HL-60 (cell line): ENCODE measurements around the gene GRK2.

Experiments used
- DNase-seq, 2 experiments: peaks; one replicate each; pipeline ENCODE4 v3.0.0-alpha.2; 2010 to 2020; ENCODE audit warnings: low read depth in 1 of 2, low spot score in 1 of 2
- H3K27ac ChIP-seq: fragments of 250-450 bp; sonication (Bioruptor Pico); replicated peaks from 2 replicates; pipeline ENCODE4 v1.5.1; 2020; ENCODE audit warnings: mild to moderate bottlenecking, moderate library complexity
- H3K27me3 ChIP-seq: fragments of 250-450 bp; sonication (Bioruptor Pico); 2 replicates; pipeline ENCODE4 v1.5.1; 2021; ENCODE audit warnings: mild to moderate bottlenecking, moderate library complexity; ENCODE audit not compliant: insufficient read depth, poor library complexity, severe bottlenecking
- H3K4me3 ChIP-seq: replicated peaks from 2 replicates; pipeline ENCODE4 v1.5.1; 2011; ENCODE audit warnings: mild to moderate bottlenecking, control low read depth, low read length; ENCODE audit not compliant: insufficient read depth
- GABPA ChIP-seq: IDR thresholded peaks from 2 replicates; pipeline ENCODE4 v1.6.1; 2012; ENCODE audit warnings: low read depth
- POLR2AphosphoS5 ChIP-seq: IDR thresholded peaks from 2 replicates; pipeline ENCODE4 v1.6.1; 2012; ENCODE audit warnings: low read depth
- SPI1 ChIP-seq: IDR thresholded peaks from 2 replicates; pipeline ENCODE4 v1.6.1; 2012; ENCODE audit warnings: low read depth, mild to moderate bottlenecking, borderline replicate concordance
- TF ChIP-seq, protein P1 (sequence below): IDR thresholded peaks from 2 replicates; pipeline ENCODE4 v1.6.1; 2012; ENCODE audit warnings: low read depth; ENCODE audit not compliant: insufficient replicate concordance
- TF ChIP-seq, protein P2 (sequence below): IDR thresholded peaks from one replicate; pipeline ENCODE4 v1.5.1; 2011; ENCODE audit warnings: low read length, control low read depth, inconsistent platforms; ENCODE audit not compliant: insufficient read depth

Gene GRK2

DNA sequence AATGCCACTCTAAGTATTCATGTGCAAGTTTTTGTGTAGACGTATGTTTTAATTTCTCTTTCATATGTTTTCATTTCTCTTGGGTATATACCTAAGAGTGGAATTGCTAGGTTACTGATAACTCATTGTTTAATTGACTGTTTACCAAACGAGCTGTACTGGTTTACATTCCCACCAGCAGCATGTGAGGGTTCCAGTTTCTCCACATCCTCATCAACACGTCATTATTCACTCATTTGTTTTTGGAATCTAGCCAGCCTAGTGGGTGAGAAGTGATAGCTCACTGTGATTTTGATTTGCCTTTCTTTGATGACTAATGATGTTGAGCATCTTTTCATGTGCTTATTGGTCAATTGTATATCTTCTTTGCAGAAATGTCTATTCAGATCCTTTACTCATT, 26.8 kb downstream of the GRK2 start:
- TF ChIP-seq SPI1 (no peak), POLR2AphosphoS5 (no peak), GABPA (no peak)
- TF ChIP-seq, protein P1, sequence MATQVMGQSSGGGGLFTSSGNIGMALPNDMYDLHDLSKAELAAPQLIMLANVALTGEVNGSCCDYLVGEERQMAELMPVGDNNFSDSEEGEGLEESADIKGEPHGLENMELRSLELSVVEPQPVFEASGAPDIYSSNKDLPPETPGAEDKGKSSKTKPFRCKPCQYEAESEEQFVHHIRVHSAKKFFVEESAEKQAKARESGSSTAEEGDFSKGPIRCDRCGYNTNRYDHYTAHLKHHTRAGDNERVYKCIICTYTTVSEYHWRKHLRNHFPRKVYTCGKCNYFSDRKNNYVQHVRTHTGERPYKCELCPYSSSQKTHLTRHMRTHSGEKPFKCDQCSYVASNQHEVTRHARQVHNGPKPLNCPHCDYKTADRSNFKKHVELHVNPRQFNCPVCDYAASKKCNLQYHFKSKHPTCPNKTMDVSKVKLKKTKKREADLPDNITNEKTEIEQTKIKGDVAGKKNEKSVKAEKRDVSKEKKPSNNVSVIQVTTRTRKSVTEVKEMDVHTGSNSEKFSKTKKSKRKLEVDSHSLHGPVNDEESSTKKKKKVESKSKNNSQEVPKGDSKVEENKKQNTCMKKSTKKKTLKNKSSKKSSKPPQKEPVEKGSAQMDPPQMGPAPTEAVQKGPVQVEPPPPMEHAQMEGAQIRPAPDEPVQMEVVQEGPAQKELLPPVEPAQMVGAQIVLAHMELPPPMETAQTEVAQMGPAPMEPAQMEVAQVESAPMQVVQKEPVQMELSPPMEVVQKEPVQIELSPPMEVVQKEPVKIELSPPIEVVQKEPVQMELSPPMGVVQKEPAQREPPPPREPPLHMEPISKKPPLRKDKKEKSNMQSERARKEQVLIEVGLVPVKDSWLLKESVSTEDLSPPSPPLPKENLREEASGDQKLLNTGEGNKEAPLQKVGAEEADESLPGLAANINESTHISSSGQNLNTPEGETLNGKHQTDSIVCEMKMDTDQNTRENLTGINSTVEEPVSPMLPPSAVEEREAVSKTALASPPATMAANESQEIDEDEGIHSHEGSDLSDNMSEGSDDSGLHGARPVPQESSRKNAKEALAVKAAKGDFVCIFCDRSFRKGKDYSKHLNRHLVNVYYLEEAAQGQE = no peak
- no peak for DNase-seq
- no peak overlapping the region for H3K4me3 ChIP-seq
- H3K27ac ChIP-seq = no peak overlapping the region
- H3K27me3 ChIP-seq = no peaks in the 10 kb centered on the region

DNA sequence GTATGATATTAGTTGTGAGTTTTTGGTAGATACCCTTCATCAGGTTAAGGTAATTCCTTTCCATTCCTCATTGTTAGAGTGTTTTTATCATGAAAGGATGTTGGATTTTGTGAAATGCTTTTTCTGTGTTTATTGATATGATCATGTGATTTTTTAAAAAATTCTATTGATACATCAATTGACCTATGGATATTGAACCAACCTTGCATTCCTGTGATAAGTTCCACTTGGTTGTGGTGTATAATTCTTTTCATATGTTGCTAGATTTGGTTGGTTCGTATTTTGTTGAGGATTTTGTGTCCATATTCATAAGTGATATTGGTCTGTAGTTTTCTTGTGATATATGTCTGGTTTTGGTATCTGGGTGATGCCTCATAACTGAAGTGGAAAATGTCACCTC, 29.6 kb downstream of the GRK2 start:
- DNase-seq = no peak
- Histone ChIP-seq H3K27ac (no peak overlapping the region), H3K27me3 (no peaks in the 10 kb centered on the region), H3K4me3 (no peak overlapping the region)
- TF ChIP-seq POLR2AphosphoS5 (no peak), SPI1 (no peak), GABPA (no peak)
- TF ChIP-seq, protein P2, sequence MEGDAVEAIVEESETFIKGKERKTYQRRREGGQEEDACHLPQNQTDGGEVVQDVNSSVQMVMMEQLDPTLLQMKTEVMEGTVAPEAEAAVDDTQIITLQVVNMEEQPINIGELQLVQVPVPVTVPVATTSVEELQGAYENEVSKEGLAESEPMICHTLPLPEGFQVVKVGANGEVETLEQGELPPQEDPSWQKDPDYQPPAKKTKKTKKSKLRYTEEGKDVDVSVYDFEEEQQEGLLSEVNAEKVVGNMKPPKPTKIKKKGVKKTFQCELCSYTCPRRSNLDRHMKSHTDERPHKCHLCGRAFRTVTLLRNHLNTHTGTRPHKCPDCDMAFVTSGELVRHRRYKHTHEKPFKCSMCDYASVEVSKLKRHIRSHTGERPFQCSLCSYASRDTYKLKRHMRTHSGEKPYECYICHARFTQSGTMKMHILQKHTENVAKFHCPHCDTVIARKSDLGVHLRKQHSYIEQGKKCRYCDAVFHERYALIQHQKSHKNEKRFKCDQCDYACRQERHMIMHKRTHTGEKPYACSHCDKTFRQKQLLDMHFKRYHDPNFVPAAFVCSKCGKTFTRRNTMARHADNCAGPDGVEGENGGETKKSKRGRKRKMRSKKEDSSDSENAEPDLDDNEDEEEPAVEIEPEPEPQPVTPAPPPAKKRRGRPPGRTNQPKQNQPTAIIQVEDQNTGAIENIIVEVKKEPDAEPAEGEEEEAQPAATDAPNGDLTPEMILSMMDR = no peak
- TF ChIP-seq, protein P1 = no peak

GRCh38 chr11:67298786-67299185, 32.5 kb downstream of the GRK2 start:
- Histone ChIP-seq H3K27me3 (no peaks in the 10 kb centered on the region), H3K4me3 (no peak overlapping the region), H3K27ac (no peak overlapping the region)
- DNase-seq = no peak
- TF ChIP-seq SPI1 (no peak), GABPA (no peak), POLR2AphosphoS5 (no peak)
- TF ChIP-seq, protein P2 = no peak

DNA sequence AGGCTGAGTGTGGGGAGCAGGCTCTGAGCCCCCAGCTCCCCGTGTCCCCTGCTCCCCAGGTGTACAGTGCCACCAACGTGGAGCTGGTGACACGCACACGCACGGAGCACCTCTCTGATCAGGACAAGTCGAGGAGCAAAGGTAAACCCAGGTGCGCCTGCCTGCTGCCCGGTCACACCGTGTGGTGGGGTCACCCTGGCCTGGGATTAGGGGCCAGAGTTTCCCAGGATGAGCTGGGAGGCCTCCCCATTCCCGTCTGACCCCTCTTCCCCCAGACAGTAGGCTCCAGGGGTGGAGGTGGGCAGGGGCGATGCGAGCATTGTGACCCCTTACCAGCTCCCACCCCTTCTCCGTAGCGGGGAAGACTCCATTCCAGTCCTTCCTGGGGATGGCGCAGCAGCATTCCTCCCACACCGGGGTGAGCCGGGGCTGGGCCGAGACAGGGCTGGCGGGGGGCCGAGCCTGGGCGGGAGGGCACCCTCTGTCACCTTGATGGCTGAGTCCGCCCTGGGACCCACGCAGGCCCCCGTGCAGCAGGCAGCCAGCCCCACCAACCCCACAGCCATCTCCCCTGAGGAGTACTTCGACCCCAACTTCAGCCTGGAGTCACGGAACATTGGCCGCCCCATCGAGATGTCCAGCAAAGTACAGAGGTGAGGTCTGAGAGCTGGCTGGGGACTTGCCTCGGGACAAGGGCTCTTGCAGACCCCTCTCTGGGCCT, 33.4 kb downstream of the GRK2 start:
- TF ChIP-seq POLR2AphosphoS5 = peak; percentile 16
- TF ChIP-seq, protein P1 = no peak
- H3K27me3 ChIP-seq = no peaks in the 10 kb centered on the region

More for the DNA sequence above, 33.4 kb downstream of the GRK2 start:
- Histone ChIP-seq H3K4me3 (no peak overlapping the region), H3K27ac (no peak overlapping the region)
- DNase-seq = no peak
